A549 (cell line): ENCODE data around the gene SLCO2B1.

ENCODE experiments used
- CBX2 ChIP-seq: fragments of 200-600 bp; sonication (generic); IDR thresholded peaks from 2 replicates; pipeline ENCODE4 v1.6.1; 2016; ENCODE audit warnings: low read depth, mild to moderate bottlenecking, borderline replicate concordance
- CEBPB ChIP-seq, 2 experiments: fragments of >200 bp in 1 of 2; sonication (Bioruptor Twin) in 1 of 2; formaldehyde crosslinking in 1 of 2; IDR thresholded peaks; 2 replicates each; pipeline ENCODE4 v1.6.1; 2012 to 2016
- ESRRA ChIP-seq: fragments of 150-350 bp; IDR thresholded peaks from 2 replicates; pipeline ENCODE4 v1.6.1; 2014; ENCODE audit warnings: mild to moderate bottlenecking, low read length, borderline replicate concordance
- HDAC2 ChIP-seq: fragments of 200-600 bp; sonication (generic); IDR thresholded peaks from 2 replicates; pipeline ENCODE4 v1.6.1; 2016
- KDM1A ChIP-seq: fragments of 200-600 bp; sonication (generic); IDR thresholded peaks from 2 replicates; pipeline ENCODE4 v1.6.1; 2016; ENCODE audit warnings: low read depth, mild to moderate bottlenecking
- KDM5A ChIP-seq: fragments of 200-600 bp; sonication (generic); IDR thresholded peaks from 2 replicates; pipeline ENCODE4 v1.6.1; 2016; ENCODE audit warnings: antibody characterized with exemption, mild to moderate bottlenecking
- NFE2L2 ChIP-seq: fragments of 150-350 bp; conservative IDR thresholded peaks from 2 replicates; pipeline ENCODE4 v1.6.1; 2014; ENCODE audit warnings: low read length
- PHF8 ChIP-seq: fragments of 200-600 bp; sonication (generic); IDR thresholded peaks from 2 replicates; pipeline ENCODE4 v1.6.1; 2016; ENCODE audit warnings: low read depth, mild to moderate bottlenecking, antibody characterized with exemption, moderate library complexity, borderline replicate concordance
- POLR2AphosphoS2 ChIP-seq: conservative IDR thresholded peaks from 2 replicates; pipeline ENCODE4 v1.6.1; 2012; ENCODE audit warnings: low read length, improper control_type of control experiment, inconsistent platforms
- RAD21 ChIP-seq, 2 experiments: fragments of >200 bp in 1 of 2; sonication (Bioruptor Twin) in 1 of 2; formaldehyde crosslinking in 1 of 2; IDR thresholded peaks in 1 of 2; conservative IDR thresholded peaks in 1 of 2; 2 replicates in 1 of 2; 3 replicates in 1 of 2; pipeline ENCODE4 v1.6.1; 2012 to 2018; ENCODE audit warnings: inconsistent platforms in 1 of 2
- TF ChIP-seq, protein P1 (sequence below): fragments of >200 bp; sonication (Bioruptor Twin); formaldehyde crosslinking; IDR thresholded peaks from 3 replicates; pipeline ENCODE4 v1.5.1; 2016
- TF ChIP-seq, protein P2 (sequence below): fragments of >200 bp; sonication (Bioruptor Twin); formaldehyde crosslinking; IDR thresholded peaks from 2 replicates; pipeline ENCODE4 v1.6.1; 2016

DNA sequence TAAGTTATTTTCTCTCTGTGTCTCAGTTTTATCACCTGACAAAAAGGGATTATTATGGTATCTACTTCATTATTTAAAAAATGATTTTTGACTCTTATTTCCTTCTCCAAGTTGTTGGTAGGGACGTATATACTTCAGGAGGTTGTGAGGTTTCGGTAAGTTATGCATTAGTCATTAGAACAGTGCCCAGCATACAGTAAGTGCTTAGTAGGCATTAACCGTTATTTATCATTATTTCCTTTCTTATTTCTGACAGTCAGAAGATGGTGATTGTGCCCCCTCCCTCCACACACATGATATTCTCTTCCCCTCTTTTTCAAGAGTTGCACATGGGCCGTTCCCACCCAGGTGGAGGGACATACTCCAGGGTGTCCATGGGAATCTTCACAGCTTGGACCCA is 36.1 kb downstream of the SLCO2B1 start:
- TF ChIP-seq CEBPB (IDR thresholded peaks at IDR 0.05) (no peak), PHF8 (no peak), KDM1A (no peak), POLR2AphosphoS2 (no peak), RAD21 (conservative IDR thresholded peaks at IDR 0.05 in 1 of 2, IDR thresholded peaks at IDR 0.05 in 1 of 2) (no peak), KDM5A (no peak), NFE2L2 (no peak), CBX2 (no peak), HDAC2 (no peak), ESRRA (no peak)
- TF ChIP-seq, protein P1, sequence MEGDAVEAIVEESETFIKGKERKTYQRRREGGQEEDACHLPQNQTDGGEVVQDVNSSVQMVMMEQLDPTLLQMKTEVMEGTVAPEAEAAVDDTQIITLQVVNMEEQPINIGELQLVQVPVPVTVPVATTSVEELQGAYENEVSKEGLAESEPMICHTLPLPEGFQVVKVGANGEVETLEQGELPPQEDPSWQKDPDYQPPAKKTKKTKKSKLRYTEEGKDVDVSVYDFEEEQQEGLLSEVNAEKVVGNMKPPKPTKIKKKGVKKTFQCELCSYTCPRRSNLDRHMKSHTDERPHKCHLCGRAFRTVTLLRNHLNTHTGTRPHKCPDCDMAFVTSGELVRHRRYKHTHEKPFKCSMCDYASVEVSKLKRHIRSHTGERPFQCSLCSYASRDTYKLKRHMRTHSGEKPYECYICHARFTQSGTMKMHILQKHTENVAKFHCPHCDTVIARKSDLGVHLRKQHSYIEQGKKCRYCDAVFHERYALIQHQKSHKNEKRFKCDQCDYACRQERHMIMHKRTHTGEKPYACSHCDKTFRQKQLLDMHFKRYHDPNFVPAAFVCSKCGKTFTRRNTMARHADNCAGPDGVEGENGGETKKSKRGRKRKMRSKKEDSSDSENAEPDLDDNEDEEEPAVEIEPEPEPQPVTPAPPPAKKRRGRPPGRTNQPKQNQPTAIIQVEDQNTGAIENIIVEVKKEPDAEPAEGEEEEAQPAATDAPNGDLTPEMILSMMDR, result no peak
- TF ChIP-seq, protein P2, sequence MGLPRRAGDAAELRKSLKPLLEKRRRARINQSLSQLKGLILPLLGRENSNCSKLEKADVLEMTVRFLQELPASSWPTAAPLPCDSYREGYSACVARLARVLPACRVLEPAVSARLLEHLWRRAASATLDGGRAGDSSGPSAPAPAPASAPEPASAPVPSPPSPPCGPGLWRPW, result no peak
